HUDEP-2 (cell line): ENCODE results near the gene COBLL1.

Source experiments
- DNase-seq, 76 experiments: peaks; one replicate each; lab custom pipeline; 2025; ENCODE audit not compliant: unreplicated experiment in 76 of 76; lab: John Stamatoyannopoulos, UW

COBLL1 gene

GRCh38 chr2:164826293-164827243 is 15.1 kb downstream of the COBLL1 start:
- DNase-seq, result peak in 8 of 76 experiments; percentile 10 to 44 (median 24)

- DNase-seq, result no peak
Measured at GRCh38 chr2:164824872-164825271, 16.8 kb downstream of the COBLL1 start.

- DNase-seq, result no peak
Measured at GRCh38 chr2:164823126-164823525, 18.5 kb downstream of the COBLL1 start.

- no peak for DNase-seq
Measured at GRCh38 chr2:164821338-164821737, 20.3 kb downstream of the COBLL1 start.

- no peak for DNase-seq
Measured at GRCh38 chr2:164818149-164819136, 23.2 kb downstream of the COBLL1 start.

GRCh38 chr2:164816900-164817299 is 24.7 kb downstream of the COBLL1 start:
- DNase-seq, result no peak

- DNase-seq, result no peak
Measured at GRCh38 chr2:164816046-164816445, 25.6 kb downstream of the COBLL1 start.

GRCh38 chr2:164815071-164815793 is 26.4 kb downstream of the COBLL1 start:
- DNase-seq, result no peak

- no peak for DNase-seq
Measured at GRCh38 chr2:164813535-164813934, 28.1 kb downstream of the COBLL1 start.

- DNase-seq, result no peak
Measured at GRCh38 chr2:164812378-164812777, 29.2 kb downstream of the COBLL1 start.

GRCh38 chr2:164811819-164812218 is 29.8 kb downstream of the COBLL1 start:
- no peak for DNase-seq

- no peak for DNase-seq
Measured at GRCh38 chr2:164810843-164811242, 30.8 kb downstream of the COBLL1 start.

GRCh38 chr2:164808776-164809175 is 32.8 kb downstream of the COBLL1 start:
- no peak for DNase-seq

- DNase-seq, result peak in 59 of 76 experiments; percentile 1 to 82 (median 44)
Measured at GRCh38 chr2:164803776-164804466, 37.7 kb downstream of the COBLL1 start.

GRCh38 chr2:164802095-164802707 is 39.4 kb downstream of the COBLL1 start:
- DNase-seq, result no peak

- no peak for DNase-seq
Measured at GRCh38 chr2:164800572-164800971, 41.1 kb downstream of the COBLL1 start.

- DNase-seq, result no peak
Measured at GRCh38 chr2:164797627-164798026, 44.0 kb downstream of the COBLL1 start.

- no peak for DNase-seq
Measured at GRCh38 chr2:164796999-164797398, 44.6 kb downstream of the COBLL1 start.

GRCh38 chr2:164794432-164795231 is 47.0 kb downstream of the COBLL1 start:
- DNase-seq, result peak in 5 of 76 experiments; percentile 3 to 38 (median 25)
